Melanocyte of skin (primary cell): Measurements from ENCODE around the gene RAB9B. TPM values are rescaled to one million over a fixed set of nuclear protein-coding genes. Genes with fewer than 3 reads are reported as not detected.

Source experiments
- small RNA-seq, 2 donors: library from RNA; depleted of rRNA; stranded (forward); fragments of <200 nt; gene quantifications; one replicate each; pipeline ENCODE3, GENCODE V24; 2012
- total RNA-seq, 2 donors: library from RNA; depleted of rRNA; stranded (reverse); fragments of >200 nt; gene quantifications; 2 replicates each; pipeline ENCODE4 v1.2.3, GENCODE V29; 2012

Gene RAB9B, protein sequence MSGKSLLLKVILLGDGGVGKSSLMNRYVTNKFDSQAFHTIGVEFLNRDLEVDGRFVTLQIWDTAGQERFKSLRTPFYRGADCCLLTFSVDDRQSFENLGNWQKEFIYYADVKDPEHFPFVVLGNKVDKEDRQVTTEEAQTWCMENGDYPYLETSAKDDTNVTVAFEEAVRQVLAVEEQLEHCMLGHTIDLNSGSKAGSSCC
- 1 to 10 TPM in 1 of 2 donors, under 1 TPM in 1; 0.67 to 1.0 TPM for total RNA-seq

GRCh38 chrX:103831803-103832544 is at the start of gene RAB9B:
Gene RAB9B, minus strand, starts transcription at chrX:103832257. Its CDS starts 6,473 bp downstream, at chrX:103825784.

DNA sequence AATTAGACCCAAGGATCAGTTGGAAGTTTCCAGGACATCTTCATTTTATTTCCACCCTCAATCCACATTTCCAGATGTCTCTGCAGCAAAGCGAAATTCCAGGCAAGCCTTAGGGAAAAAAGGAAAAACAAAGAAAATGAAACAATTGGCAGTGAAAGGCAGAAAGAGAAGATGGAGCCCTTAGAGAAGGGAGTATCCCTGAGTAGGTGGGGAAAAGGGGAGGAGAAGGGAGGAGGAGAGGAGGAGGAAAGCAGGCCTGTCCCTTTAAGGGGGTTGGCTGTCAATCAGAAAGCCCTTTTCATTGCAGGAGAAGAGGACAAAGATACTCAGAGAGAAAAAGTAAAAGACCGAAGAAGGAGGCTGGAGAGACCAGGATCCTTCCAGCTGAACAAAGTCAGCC is 55.5 kb downstream of the RAB9B start, which contains the start of gene PLP1:
Gene PLP1 (plus strand): TSS at position 295 of the 400 bp plus-strand sequence. CDS start 156 bp downstream, outside the sequence.

Small RNA genes within 50 kb of the gene (small RNA-seq; reads per million reads assigned to genes)
- gene RNA5SP511, result 0 reads per million in 2 donors

Other genes with a start within 250 kb of the RAB9B start
- 10 to 100 TPM; 18.6 to 25.6 TPM for gene TCEAL4, start 246.7 kb downstream of the RAB9B start, total RNA-seq
- 1 to 10 TPM; 3.8 to 7.0 TPM for gene TCEAL3, start 224.3 kb downstream of the RAB9B start, total RNA-seq
- 10 to 100 TPM; 27.2 to 27.6 TPM for gene TCEAL1, start 203.3 kb downstream of the RAB9B start, total RNA-seq
- 100 to 1,000 TPM; 563 to 639 TPM for gene MORF4L2, start 145.6 kb downstream of the RAB9B start, total RNA-seq
- gene TMEM31, start 121.3 kb downstream of the RAB9B start, total RNA-seq, result not detected
- gene PLP1, start 55.4 kb downstream of the RAB9B start, total RNA-seq, result 100 to 1,000 TPM; 171 to 300 TPM
- 1 to 10 TPM; 2.3 to 5.2 TPM for gene TMSB15B, start 130.4 kb upstream of the RAB9B start, total RNA-seq
- not detected for gene H2BW1, start 181.5 kb upstream of the RAB9B start, total RNA-seq
- gene H2BW2, start 207.7 kb upstream of the RAB9B start, total RNA-seq, result not detected
- gene TMSB15C, start 244.0 kb upstream of the RAB9B start, total RNA-seq, result 1 to 10 TPM; 3.4 to 4.3 TPM